KBM-7 (cell line): ENCODE data around the gene SETD4.
A peak's percentile ranks its signal among the peaks of the same experiment; 100 is the strongest.

Experiments used
- DNase-seq: peaks from one replicate; pipeline ENCODE4 v3.0.0-alpha.2; 2015
- in situ Hi-C: fragments of 300-500 bp; cut with MboI; formaldehyde crosslinking; loops from 2 replicates; pipeline ENCODE4 v1.14.3; 2020; ENCODE audit warnings: low sequenced_read_pairs, low pct_unique_long_range_greater_than_20kb, mixed read lengths

Gene SETD4

DNA sequence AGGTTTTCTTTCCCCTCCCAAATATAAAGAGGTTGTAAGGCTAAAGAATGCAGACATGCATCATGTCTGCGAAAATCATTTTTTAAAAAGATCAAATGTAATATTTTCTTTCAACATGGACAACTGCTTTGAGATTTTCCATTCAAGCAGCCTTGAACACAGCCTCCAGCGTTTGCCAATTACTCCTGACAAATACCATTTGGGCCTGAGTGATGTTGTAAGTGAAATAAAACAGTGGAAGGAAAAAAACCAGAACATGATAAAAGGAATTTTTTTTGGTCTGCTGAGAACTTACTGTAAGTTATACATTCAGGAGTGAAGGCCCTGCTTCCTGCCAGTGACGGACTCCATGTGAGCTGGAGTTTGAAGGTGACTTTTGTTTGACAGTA, 37.2 kb downstream of the SETD4 start:
- DNase-seq: no peak
- in situ Hi-C loops: no loop called here

DNA sequence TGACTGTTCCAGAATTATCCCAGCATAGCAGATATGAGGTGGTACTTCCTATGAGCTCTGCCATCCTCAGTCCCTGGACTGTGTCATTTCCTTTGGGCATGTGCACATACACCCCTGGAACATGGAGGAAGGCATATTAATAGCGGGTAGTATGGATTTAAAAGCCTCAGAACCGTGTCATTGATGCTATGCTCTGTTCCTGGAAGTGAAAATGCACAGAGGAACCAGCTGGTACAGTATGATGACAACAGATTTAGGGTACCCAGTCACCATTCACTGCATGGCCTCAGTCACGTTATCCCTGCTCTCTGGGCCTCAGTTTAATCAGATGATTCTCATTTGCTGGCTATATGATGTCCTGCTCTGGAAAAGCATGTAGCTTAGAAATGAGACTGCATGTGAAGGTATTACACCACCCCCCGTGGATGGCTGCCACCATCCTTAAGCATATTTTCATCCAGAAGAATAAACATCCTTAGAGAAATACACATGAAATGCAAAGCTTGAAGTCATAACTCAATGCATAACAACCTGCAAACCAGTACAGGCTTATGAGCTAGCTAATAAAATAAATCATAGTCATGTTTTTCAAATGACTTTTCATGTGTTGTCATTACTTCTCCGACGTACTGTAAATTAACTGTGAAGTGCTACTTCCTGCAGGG, 37.8 kb downstream of the SETD4 start:
- no peak for DNase-seq
- in situ Hi-C loops: no loop called here

DNA sequence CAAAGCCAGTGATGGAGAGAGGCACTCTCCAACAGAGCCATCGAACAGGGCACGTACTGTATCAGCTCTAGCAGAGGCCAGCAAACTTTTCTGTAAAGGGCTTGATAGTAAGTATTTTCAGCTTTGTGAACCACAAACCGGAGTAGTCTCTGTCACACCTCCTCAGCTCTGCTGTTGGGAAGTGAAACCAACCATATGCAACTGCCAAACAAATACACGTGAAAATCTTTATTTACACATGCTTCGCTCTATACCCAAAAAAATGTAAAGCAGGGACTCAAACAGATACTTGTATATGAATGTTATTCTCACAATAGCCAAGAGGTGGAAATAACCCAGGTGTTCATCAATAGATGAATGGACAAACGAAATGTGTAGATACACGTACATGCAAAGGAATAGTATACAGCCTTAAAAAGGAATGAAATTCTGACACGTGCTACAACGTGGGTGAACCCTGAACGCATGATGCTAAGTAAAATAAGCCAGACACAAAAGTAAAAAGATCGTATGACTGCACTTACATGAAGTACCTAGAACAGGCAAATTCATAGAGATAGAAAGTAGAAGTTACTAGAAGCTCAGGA, 39.0 kb downstream of the SETD4 start:
- DNase-seq: no peak
- in situ Hi-C loops: no loop called here

DNA sequence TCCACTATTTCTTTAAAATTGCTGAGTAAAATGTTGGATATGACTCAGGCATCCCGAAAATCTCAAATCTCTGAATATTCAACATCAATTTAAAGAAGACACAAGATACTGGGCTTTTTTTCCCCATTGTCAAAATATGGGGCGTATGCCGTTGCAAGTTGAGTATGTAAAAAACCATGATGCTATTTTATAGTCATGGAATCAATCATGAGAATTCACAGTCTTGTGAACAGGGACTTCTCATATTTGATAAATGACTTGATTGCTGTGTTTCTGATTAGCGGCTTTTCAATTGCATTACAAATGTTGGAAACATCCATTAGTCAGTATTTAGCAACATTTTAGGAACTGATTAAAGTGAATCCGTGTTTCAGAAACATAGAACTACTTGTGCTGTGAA, 45.3 kb downstream of the SETD4 start:
- in situ Hi-C loops: no loop called here

DNA sequence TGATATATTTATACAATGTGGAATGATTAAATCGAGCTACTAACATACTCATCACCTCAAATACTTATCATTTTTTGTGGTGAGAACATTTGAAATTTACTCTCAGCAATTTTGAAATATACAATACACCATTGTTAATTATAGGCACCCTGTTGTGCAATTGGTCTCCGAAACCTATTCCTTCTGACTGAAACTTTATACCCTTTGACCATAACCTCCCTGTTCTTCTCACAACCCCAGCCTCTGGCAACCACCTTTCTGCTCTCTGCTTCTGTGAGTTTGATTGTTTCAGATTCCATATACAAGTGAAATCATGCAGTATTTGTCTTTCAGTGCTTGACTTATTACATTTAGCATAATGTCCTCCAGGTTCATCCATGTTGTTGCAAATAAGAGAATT, 49.5 kb downstream of the SETD4 start:
- no peak for DNase-seq

More for the DNA sequence above, 45.3 kb downstream of the SETD4 start:
- no peak for DNase-seq

DNA sequence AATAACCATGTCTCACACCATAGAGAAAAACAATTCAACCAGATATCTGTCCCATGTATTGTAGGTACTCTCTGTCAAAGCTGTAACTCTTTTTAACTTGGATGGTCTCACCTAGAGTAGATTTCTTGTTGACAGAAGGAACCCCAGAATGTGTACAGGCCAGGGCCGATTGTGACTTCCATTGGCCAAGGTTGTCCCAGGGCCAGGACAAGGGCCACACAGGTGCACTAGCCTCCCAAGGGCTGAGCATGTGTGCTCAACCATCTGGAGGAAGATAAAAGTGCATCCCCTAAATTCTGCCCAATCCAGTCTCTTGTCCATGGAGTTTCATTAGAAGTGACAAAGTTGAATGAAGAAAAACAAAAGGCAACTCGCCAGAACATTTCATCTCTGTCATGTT, 51.8 kb downstream of the SETD4 start:
- no peak for DNase-seq
- in situ Hi-C loops: no loop called here

More for the DNA sequence above, 49.5 kb downstream of the SETD4 start:
- in situ Hi-C loops: no loop called here

DNA sequence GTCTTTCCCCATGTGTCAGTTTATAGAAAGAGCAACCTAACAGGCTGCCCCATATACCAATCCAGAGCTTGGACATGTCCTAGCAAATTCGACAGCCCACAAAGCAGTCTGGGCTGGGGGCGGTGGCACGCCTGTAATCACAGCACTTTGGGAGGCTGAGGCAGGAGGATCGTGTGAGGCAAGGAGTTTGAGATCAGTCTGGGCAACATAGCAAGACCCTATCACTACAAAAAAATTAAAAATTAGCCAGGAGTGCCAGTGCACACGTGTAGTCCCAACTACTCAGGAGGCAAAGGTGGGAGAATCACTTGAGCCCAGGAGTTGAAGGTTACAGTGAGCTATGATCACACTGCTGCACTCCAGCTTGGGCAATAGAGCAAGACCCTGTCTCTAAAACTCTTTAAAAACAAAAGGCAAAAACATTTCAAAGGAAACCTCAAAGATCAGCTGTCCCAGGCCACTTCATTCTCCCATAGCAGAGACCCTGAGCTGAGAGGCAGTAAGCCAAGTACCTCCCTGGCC, 54.4 kb downstream of the SETD4 start:
- in situ Hi-C loops: no loop called here
- DNase-seq: no peak

DNA sequence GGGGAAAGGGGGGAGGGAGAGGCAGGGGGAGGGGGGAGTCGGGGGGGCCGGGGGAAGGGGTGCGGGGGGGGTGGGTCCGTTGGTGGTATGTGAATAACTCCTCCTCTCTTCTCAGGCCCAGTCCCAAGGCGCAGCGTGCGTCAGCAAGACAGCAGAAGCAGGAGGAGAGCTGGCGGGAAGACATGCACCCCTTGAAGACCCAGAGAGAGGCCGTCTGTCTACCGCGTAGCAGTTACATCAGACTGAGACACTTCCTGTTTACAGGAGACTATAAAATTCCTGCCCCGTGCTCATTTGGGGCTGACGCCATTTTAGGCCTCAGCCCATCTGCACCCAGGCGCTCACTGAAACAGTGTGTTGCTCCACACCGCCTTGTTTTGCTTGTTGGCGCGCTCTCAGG, 55.3 kb downstream of the SETD4 start:
- peak; percentile 23 for DNase-seq
- in situ Hi-C loops: no loop called here

DNA sequence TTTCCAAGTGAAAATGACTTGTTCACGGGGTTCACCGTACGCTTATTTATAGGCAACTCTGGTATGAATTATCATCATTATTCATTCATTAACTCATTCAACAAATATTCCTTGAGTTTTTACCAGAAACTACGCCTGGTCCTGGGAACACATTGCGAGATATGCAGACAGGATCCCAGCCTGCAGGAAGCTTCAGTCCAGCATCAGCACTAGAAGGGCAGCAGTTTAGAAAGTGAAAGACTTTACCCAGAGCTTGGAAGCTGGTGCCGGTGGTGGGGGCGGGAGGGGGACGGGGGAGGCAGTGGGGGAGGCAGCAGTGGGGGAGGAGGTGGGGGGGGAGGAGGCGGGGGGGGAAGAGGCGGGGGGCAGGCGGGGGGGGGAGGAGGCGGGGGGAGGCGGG, 55.9 kb downstream of the SETD4 start:
- in situ Hi-C loops: no loop called here
- DNase-seq: no peak

DNA sequence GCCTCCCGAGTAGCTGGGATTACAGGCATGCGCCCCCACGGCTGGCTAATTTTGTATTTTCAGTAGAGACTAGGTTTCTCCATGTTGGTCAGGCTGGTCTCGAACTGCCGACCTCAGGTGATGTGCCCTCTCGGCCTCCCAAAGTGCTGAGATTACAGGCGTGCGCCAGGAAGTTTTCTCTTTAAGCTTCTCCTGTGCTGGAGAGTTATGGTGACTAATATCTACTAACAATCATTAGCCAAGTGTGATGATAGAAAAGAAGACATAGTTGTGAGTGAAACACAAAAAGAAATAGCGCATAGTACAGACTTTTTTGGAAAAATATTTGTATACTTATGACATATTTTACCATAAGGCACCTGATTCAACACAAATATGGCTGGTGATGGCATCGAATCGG, 56.5 kb downstream of the SETD4 start:
- in situ Hi-C loops: no loop called here
- DNase-seq: no peak

DNA sequence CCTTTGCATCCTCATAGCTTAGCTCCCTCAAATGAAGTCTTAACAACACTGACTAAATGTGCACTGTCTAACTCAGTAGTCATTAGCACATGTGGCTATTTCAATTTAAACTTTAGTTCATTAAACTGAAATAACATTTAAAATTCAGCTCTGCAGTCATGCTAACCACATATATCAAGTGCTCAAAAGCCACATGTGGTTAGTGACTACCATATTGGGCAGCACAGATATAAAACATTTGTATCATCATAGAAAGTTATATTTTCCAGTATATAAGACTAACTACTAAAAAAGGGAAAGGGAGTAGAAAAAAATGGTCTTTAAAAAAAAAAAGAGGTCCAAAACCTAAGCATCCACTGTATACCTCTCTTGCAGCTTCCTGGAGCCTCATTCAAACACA, 64.1 kb downstream of the SETD4 start:
- in situ Hi-C loops: no loop called here
- DNase-seq: no peak

DNA sequence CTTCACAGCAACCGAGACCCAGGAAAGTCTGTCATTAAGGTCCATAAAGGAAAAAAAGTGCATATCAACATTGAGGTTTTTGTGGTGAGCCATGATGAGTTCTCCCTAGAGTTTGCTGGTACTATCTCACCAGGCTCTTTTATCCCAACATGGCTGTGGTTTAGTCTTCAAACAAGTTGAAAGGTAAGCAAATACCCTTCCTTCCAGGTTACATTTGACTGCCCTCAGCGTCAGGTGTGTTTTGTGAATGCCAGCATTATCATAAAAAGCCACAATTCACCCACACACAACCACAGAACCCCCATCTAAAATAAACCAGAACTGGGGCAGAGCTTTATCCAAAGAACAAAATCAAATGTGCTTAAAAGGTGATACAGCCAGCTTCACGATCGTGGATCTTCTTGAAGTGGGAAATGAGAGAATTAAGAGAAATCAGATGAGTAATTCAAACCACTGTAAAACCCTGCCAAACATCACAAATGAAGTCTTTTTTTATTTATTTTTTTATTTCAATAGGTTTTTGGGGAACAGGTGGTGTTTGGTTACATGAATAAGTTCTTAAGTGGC, 64.7 kb downstream of the SETD4 start:
- DNase-seq: no peak
- in situ Hi-C loops: no loop called here

DNA sequence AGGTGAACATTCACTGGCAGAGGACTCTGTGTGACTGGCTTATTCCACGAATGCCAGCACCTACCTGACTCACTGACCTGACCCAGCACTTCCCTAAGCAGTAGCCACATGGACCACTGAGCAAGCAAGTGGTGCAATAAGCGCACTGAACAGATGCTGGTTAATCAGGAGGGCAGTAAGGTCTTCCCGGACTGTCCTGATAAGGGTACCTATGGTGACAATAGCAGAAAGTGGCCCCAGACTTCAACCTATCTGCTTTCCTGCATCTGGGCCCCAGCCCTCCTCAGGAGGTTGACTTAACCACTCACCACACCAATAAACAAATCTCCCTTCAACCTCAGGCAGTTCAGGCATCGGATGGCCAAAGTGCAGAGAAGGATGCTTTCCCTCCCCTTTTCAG, 65.7 kb downstream of the SETD4 start:
- in situ Hi-C loops: no loop called here
- DNase-seq: no peak

DNA sequence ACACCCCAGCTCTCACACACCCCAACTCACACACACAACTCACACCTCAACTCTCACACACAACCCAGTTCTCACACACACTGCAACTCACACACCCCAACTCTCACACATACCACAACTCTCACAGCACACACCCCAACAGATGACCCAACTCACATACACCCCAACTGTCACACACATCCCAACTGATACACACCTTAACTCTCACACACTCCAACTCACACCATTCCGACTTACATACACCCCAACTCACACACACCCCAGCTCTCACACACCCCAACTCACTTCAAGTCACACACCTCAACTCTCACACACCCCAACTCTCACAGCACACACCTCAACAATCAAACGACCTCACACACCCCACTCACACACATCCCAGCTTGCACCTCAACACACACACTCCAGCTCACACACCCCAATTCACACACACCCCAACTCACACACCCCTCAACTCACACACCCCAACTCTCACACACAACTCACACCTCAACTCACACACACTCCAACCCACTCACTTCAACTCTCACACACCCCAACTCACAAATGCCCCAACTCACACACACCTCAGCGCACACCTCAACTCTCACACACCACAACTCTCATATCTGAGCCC, 66.3 kb downstream of the SETD4 start:
- no peak for DNase-seq
- in situ Hi-C loops: no loop called here

DNA sequence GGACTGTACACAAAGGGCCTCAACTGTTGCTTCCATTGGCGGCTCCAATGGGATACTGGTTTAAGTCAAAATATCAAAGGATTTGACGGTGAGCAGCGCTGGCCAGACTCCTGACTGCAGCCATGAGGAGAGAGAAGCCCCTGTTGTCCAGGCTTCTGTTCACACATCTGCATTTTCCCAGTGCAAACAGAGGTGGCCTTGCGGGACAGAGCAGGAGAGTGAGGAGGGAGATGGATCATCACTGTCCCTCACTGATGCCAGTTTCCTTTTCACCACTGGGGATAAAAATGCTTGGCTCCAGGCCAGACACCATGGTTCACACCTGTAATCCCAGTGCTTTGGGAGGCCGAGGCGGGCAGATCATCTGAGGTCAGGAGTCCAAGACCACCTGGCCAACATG, 69.2 kb downstream of the SETD4 start:
- in situ Hi-C loops: no loop called here

DNA sequence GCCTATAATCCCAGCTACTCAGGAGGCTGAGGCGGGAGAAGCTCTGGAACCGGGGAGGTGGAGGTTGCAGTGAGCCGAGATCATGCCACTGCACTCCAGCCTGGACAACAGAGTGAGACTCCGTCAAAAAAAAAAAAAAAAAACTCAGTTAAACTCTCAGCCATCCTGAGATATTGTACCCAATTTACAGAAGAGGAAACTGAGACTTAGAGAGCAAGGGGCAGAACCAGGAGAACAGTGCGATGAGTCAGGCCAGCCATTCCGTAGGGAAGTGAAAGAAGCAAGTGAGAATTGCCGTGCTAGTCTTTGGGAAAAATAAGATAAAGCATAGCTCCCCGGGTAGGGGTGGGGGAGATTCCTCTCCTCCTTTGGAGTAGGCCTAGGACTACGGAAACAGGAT, 69.7 kb downstream of the SETD4 start:
- in situ Hi-C loops: no loop called here
- no peak for DNase-seq

More for the DNA sequence above, 69.2 kb downstream of the SETD4 start:
- no peak for DNase-seq

DNA sequence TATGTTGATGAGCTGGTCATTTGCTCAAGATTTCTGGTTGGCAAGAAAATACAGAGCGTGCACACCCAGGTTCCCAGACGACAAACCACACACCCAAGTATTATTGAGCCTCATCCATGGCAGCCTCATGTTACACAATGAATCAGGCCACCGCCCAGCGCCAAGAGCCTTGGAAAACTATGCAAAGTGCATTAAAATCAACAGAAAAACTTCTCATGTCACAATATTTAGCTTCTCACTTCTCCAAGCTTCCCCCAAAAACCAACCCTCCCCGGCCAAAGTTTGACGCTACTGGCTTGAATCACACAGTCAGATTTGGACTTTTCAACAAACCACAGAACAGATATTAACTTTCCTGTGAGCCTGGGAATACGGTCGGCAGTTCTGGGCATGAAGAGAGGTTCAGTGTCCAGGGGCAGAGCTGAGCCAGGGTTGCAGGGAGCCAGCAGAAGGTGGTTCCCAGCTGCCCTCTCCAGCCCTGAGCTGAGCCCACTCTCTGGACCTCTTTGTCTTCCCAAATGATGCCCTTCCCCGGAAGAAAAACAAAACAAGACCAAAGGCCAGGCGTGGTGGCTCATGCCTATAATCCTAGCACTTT, 71.1 kb downstream of the SETD4 start:
- in situ Hi-C loops: no loop called here
- DNase-seq: no peak

DNA sequence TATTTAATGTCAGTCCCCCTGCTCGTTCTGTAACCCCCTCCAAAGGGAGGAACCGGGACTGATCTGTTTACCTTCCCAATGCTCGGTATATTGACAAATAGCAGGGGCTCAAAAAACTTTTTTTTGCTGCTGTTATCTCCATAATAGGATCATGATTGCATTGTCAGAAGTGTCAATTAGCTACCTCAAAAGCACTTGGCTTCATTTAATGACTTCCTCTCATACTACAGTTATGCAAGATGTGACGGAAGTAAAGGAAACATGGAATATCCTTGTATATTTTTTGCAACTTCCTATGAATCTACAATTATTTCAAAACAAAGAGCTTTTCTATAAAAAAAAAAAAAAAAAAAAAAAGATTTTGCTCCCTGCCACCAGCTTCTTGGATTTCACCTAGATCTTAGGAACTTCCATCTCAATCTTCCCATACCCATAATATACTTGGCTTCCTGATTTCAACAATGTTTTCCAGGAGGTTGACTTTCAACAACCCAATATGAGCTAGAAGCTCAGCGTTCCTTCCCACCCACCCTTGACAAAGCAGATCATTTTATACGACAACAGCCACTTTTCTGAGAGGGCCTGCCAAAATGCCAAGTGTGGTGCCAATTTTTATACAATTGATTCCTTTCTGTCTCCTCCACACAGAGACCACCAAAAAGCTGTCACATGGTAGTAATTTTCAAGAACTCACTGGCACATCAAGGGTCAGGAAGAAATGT, 71.7 kb downstream of the SETD4 start:
- peak; percentile 48 for DNase-seq
- in situ Hi-C loops: no loop called here

DNA sequence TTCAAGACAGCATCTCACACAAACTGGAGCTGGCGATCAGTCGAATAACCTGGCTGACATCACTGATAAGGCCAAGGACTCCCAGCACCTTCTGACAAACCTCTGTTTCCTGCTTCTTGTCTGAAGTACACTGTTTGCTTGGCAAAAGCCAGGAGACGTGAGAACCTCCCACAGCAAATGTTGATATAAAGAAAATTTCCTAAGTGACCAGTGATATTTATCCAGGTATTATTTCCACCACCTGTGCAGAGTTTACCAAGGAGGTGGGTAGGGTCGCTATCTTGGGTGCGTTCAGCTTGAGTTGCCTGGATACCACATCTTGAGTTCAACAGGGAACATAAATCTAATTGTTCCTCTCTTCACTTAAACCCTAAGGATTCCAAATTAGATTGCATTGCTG, 72.9 kb downstream of the SETD4 start:
- in situ Hi-C loops: no loop called here
- DNase-seq: no peak
